ENCODE data around the gene LBH.

The LBH gene

DNA sequence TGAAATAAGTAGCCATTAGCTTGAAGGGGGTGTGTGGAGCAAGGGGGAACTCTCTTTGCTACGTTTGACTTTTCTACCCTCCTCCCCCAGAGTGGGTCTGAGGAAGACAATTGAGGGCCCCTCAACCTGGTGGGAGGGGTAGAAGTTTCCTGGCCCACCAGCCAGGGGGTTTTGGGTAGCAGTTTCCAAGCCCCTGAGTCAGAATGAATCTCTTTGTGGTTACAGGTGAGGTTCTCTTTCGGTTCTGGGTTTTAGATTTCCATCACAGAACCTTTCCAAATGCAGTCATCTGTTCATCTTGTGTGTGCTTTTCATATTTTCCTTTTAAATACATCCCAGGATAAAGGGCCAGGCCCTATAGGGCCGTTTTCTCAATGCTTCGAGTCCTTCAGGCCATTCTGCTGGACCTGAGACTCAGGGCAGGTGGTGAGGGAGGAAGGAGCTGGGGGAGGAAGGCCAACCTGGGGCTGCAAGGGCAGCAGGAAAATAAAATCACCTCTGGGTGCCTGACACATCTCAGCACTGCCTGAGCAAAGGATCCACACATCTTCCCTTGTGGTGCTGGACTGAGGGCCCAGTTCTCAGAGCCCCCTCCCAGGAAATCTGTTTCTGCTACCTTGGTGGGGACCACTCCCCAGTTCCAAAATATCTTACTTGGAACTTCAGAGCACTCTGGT is 4.7 kb downstream of the LBH start:
- no peak for DNase-seq

DNA sequence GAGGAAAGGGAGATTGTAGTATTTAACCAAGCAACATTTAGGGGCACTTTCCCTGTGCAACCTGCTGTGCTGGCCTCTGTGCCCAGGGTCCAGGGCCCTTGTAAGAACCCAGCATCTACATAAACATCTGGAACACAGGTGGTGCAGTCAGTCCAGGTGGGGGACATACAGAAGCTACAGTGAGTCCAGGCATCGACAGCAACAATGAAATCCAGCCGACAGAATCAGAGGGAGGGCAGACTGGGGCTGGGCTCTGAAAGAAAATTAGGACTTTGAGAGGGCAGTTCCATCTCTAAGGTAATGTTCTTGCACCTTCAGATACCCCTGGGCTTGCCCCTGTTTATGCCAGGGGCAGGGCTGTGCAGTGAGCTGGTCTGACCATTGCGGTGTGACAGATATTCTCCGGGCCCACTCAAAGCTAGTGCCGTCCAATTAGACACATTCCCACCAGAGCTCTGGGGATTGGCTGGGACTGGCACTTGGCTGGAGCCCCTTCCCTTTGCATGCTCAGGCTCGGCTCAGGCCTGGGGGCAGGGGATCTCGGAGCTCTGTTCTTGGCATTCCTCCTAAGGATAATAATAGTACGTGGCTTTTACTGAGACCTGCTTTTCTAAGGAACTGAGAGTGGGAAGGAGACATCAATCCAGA is 5.4 kb downstream of the LBH start:
- no peak for DNase-seq

DNA sequence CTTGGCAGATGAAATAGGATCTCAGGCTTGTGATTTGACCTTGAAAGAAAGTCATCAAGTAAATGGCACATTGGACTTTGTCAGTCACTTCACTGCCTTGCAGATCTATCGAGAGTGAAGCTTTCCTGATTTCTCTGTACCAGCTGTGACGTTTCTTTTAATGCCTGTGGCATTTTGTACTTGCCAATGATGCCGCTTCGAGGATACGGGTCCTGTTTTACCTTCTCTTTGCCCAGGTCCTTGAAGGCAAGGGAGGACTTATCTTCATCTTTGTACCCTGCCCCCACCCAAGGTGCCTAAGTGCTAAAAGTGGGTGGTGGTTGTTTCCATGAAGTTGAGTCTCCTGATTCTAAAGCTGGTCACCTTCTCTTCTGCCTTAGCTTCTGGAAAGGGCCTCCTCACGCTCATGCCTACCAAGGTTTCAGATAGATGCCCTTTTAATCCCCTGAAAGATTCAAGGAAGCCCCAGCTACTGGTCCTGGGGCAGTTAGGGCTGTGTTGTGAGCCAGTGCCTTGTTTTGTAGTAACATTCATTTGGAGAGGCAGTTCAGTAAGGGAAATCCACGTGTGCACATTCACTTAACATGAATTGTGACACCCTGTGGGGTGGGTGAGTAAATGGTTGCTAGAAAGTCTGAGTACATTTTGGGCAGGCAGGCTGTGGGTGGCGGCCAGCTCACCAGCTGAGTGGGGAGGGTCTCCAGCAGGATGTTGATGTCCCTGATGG is 6.1 kb downstream of the LBH start:
- no peak for DNase-seq

GRCh38 chr2:30237966-30238800 is 6.8 kb downstream of the LBH start:
- no peak for DNase-seq

- DNase-seq = no peak
Observed at GRCh38 chr2:30239308-30239985, 8.1 kb downstream of the LBH start.

DNA sequence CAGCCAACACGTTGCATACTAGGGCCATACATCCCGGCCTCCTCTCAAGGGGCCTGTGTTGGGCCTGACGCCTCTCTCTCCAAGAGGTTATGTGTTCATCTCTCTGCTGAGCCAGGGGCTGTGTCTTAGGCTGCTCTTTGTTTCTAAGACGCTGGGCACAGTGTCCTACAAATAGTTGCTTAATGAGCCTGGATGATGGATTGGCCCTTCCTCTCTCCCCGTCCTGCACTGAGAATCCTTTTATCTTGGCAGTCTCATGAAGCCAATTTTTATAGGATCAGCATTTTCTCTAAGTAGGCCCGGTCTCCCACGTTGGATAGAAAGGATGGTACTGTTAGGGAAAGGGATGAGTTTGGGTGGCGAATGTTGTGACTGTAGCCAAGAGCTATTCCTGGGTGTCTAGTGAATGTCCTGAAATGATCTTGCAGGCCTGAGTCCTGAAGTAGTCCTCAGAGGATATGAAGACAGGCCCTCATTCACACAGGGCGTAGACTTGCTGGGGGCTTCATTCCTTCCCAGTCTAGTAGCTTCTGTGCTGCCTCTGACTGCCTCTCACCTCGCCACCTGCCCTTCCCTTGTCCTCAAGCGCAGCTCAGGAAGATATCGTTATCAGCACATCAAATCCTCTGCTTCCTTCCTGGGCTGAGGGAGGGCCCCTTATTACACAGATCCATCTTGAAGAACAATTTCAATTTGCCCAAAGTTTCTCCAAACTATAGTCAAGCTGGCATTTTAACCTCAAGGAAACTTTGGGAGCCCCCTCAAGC is 8.8 kb downstream of the LBH start:
- DNase-seq = no peak

DNA sequence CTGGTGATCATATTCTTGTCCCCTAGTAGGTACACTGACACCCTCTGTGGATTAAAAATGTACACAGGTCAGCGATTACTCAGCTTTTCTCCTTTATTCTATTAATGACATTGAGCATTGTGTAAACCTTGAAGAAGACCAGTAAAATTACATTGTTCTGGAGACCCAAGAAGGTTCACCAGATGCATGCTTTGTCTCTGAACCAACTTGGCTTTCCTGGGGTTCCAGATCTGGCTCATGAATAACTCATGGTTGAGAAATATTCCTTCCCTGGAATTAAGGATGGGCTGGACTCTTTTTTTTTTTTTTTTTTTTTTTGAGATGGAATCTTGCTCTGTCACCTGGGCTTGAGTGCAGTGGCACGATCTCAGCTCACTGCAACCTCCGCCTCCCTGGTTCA is 11.9 kb downstream of the LBH start:
- DNase-seq = no peak

DNA sequence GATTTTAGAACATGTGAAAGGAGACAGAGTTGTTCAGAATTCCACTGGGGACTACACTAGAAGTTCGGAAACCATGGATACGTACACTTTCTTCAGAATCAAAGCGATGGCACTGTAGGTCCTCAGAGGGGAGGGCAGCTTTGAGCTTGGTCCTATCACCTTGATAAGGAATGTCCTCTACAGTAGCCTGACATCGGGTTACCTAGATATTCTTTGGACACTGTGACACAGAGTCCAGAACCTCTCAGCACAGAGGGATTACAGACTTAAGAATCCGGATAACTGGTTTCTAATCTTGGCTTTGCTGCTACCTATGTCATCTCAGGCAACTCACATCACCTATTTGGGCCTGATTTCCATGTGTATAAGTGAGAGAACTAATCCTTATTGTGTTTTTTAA is 14.0 kb downstream of the LBH start:
- no peak for DNase-seq

DNA sequence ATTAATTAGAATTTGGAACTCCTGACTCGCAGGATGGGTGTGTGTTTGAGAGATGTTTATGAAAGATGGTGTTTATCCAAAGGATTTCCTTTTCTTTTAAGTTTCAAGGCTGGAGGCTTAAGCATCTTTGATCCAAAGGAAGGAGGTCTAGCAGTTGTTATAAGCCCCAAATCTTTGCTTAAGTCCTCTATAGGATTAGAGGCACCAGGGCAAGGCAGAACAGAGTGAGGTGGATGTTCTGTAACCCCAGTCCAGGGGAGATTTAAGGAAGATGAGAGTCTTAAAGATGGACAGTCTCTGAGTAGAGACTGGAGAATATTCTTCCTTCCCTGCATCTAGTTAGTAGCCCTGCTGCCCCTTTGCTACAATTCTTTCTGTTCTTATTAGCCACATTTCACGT is 17.5 kb downstream of the LBH start:
- no peak for DNase-seq

GRCh38 chr2:30249354-30249753 is 18.0 kb downstream of the LBH start:
- no peak for DNase-seq

DNA sequence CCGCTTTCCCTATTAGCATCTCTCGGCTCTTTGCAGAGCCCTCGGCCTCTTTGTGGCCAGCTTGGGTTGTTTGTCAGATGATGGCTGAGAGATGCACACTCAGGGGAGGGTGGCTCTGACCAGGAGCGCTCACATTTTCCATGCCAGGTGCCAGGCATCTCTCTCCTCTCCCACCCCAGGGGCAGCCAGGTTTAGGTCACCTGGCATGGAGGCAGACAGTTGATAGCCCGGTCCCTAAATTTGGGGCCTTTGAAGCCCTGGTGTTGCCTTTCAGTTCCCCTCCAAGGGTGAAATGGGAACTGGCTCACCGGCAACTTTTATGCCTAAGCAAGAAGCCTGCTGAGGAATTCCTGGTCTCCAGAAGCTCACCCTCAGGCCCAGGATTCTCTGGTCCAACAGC is 19.1 kb downstream of the LBH start:
- DNase-seq = no peak

- DNase-seq = no peak
Observed at GRCh38 chr2:30252723-30253701, 21.7 kb downstream of the LBH start.

DNA sequence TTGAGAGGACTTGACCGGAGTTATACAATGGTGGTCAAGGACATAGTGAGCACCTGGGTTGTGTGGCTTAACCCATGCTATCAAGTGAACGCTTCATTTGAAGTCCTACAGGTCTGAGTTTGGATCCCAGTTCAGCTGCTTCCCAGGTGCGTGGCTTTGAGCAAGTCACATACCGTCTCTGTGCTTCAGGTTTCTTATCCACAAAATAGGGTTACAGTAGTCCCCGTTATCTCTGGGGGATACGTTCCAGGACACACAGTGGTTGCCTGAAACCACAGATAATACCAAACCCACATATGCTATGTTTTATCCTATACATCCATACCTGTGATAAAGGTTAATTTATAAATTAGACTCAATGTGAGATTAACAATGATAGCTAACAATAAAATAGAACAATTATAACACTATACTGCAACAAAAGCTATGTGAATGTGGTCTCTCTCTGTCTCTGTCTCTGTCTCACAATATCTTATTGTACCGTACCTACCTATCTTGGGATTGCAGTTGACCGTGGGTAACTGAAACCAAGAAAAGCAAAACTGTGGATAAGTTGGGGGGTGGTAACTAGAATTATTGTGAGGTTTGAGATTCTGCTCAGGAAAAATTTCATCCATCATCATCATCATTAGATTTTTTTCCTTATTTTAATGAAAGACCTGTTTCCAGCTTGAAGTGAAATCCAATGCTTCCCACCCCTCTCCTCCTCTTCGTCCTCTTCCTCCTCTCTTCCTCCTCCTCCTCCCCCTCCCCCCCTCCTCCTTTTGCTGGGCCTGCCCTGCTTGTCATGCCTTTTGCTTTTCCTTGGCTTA is 22.7 kb downstream of the LBH start:
- DNase-seq = no peak

DNA sequence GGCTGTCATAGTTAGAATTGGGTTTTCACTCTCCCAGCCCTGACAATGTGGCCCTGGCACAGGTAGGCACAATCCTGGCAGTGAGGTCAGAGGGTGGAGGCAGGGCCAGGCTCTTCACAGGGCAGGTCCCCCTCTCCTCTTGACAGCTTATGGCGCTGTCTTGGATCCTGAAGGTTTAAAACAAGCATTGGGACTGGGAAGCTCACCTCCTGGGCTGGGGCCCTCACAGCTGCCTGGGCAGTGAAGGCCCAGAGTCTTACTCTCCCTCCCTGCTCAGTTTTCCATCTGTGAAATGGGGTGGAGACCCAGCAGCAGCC is 23.3 kb downstream of the LBH start:
- DNase-seq = no peak

DNA sequence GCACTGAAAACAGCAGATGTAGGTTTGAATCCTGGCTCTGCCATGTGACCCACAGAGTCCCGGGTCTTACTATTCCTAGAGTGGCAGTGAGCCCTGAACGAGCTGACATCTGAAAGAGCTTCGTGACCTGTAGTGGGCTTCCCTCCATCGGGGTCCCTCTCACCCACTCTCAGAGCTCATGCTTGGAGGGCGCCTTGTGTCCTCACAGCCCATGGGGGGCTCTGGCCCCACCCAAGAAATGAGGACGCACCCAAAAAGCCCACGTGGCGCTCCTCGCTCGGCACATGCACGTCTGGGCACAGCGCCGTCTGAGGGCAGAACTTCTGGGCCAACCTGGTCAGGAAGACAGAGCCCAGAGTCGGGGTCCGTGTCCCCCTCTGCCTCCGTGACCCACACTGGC is 23.7 kb downstream of the LBH start:
- DNase-seq = no peak

DNA sequence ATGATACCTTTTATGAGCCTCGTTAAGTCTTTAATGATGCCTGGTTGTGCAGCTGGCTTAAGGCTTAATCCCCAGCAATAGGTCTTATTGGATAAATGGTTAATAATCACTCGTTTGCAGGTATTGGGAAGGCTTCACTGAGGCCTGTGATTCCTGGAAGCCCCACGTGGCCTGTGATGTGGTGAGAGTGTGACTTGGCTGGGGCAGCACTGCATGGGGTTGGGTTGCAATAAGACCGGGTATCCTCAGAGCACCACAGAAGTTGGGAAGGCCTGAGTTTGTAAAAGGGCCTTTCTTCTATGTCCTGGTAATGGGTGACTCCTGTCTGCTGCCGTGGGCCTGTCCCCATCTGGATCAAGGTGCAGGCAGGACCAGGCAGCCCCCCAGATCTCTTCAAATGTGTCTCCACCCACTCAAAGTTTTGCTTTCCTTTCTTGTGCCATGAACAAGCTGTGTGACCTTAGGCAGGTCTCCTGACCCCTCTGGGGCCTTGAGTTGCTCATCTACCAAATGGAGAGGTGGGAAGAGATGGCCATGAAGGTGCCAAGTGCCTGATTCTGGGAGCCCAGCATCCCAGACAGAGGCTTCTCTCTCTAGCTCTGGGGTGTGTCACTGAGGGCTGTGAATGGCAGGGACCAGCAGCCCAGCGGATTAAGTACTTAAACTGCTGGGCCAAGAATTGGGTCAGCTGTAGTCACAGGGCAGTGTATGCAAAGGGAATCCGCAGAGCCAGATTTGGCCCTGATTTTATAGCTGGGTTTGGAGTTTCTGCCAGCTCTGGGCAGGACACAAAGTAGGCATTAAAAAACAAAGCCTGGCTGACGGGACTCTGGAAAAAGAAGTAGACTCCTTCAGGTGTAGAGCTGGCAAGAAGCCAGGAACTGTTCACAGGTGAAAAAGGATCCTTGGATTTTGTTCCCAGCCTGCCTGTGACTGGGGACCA is 24.4 kb downstream of the LBH start:
- peak; percentile 34 for DNase-seq

- no peak for DNase-seq
Observed at GRCh38 chr2:30257266-30258214, 26.2 kb downstream of the LBH start.

GRCh38 chr2:30259071-30259470 is 27.7 kb downstream of the LBH start:
- no peak for DNase-seq

Data from DMS79 (cell line).